HG02973 (cell line): ENCODE data around the gene C3AR1.
"Not testable (repeated sequence)": the region's sequence is repeated elsewhere in the genome, so short reads cannot be mapped to it uniquely, and the experiment has no call there.

ENCODE experiments used
- ATAC-seq: cut with Tn5 transposase; IDR thresholded peaks from one replicate; pipeline ENCODE4 v1.9.1; 2021; ENCODE audit warnings: moderate library complexity; ENCODE audit not compliant: unreplicated experiment

Gene C3AR1

DNA sequence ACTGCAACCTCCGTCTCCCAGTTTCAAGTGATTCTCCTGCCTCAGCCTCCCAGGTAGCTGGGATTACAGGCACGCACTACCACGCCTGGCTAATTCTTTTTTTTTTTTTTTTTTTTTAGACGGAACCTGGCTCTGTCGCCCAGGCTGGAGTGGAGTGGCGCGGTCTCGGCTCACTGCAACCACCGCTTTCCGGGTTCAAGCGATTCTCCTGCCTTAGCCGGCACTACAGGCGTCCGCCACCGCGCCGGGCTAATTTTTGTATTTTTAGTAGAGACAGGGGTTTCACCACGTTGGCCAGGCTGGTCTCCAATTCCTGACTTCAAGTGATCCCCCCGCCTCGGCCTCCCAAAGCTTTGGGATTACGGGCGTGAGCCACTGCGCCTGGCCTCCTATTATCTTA lies 35.1 kb downstream of the C3AR1 start:
- ATAC-seq = not testable (repeated sequence)

DNA sequence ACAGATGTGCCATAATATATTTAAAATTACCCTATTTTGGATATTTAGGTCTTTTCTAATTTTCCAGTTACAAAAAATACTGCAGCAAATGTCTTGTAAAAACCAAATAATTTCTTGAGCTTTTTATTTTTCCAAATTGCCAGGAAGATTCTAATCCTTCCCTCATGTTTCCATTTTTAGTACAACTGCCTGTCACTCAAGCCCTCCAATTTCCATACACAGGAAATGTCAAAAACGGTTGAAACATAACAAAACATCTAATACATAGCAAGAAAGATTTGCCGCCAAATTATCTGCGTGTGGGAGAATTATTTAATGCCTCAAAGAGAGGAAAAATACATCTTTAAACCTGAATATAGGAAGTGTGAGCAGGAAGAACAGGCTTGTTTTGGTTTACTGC lies 36.0 kb downstream of the C3AR1 start:
- no peak for ATAC-seq

DNA sequence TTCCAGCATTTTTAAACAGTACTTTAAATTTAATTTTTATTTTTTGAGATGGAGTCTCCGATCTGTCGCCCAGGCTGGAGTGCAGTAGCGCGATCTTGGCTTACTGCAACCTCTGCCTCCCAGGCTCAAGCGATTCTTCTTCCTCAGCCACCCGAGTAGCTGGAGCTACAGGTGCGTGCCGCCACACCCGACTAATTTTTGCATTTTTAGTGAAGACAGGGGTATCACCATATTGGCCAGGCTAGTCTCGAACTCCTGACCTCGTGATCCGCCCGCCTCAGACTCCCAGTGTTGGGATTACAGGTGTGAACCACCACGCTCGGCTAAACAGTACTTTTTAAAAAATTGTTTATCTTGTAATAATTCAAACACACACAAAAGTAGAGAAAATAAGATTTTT lies 37.9 kb downstream of the C3AR1 start:
- no peak for ATAC-seq

DNA sequence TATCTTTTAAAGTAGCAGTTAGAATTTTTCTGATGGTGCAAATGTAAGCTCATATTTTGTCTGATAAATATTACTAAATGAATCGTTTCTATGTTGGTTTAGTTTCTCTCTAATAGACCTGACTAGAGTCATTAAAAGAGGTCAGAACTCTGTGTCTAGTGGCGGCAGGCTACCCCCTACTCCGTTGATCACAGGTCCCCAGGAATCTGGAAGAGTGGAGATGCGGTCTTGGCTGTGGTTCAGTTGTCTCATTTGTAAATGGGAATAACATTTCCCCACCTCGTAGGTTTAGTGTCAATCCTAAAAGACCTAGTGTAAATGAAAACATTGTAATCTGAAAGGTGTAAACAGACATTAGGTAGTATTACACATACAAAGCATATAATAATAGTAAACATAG lies 38.3 kb downstream of the C3AR1 start:
- no peak for ATAC-seq

DNA sequence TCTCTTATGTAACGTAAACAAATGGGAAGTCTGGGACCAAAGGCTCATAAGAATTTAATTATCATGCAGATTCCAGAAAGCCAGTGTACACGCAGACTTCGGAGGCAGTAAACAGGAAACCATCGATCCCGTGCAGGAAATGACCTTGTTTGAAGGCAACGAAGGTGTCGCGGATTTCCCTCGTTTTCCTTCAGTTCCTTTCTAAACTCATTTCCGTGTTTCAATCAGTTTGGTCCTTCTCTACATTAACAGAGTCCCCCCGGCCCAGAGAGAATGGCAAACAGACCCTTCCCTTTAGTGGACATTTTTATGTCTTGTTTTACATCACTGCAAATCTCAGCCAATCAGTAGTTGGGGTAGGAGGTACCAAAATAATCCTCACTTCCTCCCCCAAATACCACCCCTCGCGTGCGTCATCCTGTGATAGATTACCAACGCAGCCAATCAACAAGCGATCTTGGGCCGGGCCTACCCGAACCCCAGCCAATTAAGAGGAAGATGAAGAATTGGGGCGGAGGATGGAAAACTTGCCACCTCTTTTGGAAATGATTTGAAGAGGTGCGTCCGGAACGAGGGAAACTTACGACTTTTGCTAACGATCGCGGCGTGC lies 39.8 kb downstream of the C3AR1 start:
- peak; percentile 93 for ATAC-seq

DNA sequence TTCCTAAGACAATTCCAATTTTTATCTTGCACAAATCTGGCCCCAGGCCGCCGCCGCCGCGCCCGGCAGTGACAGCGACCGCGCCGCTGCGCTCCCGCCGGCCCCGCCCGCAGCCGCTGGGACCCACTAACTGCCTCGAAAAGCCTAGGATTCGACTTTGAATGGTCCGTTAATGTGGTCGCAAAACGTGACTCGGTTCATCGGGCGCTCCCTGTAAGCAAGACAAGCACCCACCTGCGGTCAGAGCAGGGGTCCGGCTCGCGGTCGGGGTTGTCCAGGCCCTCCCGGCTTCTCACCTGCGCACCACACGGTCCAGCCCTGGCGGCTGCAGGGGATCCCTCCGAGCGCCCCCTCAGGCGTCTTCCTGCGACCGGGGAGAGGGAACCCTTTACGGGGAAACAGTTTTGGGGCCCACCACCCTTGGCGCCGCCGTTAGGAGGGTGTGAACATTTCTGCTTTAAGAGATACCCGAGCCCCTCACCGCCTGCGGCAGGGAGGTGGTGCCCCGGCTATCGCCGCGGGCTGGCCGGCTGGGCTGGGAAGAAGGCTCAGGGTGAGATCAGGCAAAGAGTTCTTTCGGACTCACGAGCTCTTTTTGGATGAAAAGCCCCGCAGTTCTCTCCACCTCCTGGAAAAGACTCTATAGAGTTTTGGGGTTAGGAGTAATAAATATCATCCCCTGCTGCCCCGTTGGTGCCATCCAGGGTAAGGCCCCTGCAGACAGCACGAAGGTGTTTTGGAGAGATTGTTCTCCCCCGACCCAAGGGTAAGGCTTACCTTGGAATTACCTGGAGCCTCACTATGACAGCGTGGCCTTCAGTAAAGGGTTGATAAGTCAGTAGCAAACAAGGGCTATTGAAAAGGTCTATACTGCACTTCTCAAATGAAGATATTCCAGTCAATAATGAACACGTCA lies 47.2 kb downstream of the C3AR1 start:
- no peak for ATAC-seq

DNA sequence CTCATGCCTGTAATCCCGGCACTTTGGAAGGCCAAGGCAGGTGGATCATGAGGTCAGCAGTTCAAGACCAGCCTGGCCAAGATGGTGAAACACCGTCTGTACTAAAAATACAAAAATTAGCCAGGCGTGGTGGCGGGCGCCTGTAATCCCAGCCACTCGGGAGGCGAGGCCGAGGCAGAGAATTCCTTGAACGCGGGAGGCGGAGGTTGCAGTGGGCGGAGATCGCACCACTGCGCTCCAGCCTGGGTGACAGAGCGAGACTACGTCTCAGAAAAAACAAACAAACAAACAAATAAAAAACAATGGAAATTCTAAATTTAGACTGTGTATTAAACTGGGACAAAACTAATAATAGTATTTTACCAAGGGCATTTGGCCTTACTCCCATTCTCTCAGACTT lies 47.9 kb downstream of the C3AR1 start:
- not testable (repeated sequence) for ATAC-seq

DNA sequence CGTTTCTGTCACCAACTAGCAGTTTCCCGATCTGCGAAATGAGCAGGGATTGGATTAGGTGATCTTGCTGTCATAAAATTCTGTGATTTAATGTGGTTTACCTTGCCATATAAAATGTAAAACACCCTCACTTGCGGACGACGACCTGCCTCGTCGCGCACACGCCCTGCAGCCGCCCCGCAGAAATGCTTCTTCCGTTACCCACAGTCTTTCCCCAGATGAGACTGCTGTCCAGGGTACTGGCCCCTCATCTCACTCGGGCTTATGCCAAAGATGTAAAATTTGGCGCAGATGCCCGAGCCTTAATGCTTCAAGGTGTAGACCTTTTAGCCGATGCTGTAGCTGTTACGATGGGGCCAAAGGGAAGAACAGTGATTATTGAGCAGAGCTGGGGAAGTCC lies 51.3 kb downstream of the C3AR1 start:
- ATAC-seq = no peak

DNA sequence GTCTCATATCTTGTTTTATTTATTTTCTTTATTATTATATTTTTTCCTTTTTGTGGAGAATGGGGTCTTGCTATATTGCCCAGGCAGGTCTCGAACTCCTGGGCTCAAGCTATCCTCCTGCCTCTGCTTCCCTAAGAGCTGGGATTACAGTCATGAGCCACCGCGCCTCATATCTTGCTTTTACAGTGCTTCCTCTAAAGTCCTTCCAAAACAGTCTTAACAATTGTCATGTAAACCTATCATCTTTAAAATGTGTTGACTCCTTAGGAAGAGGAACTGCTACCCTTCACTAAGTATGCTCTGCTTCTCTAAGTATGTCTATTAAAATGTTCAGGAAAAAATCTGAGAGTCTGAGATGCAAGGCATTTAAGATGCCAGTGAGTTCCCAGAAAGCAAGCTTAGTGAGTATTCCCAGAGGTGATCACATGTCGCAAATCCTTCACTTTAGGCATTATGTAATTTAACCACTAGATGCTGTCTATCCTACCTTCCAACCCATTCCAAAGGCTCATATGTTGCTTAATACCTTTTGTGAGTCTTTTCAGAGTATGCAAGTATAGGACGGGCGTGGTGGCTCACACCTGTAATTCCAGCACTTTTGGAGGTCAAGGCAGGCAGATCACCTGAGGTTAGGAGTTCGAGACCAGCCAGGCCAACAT lies 53.4 kb downstream of the C3AR1 start:
- ATAC-seq = no peak

DNA sequence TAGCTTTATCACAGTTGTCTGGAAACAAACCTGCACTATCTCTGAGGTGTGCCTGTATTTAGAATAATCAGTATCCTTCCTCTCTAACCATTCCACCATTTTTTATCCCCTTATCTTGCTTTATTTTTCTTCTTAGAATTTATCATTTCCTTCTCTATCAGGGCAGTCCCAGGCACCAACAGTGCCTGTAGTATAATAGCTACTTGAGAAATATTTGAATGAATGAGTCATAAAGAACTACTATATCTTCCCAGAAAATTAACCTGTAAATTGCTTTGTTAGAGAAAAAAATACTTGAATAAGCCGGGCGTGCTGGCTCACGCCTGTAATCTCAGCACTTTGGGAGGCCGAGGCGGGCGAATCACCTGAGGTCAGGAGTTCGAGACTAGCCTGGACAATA lies 54.8 kb downstream of the C3AR1 start:
- ATAC-seq = no peak
